HG02943 (cell line): ENCODE measurements around the gene SLC6A9.
A peak's percentile ranks its signal among the peaks of the same experiment; 100 is the strongest.

Experiments used
- ATAC-seq: cut with Tn5 transposase; IDR thresholded peaks from one replicate; pipeline ENCODE4 v1.9.1; 2021; ENCODE audit warnings: mild to moderate bottlenecking, low read depth, moderate library complexity; ENCODE audit not compliant: unreplicated experiment

Gene SLC6A9

DNA sequence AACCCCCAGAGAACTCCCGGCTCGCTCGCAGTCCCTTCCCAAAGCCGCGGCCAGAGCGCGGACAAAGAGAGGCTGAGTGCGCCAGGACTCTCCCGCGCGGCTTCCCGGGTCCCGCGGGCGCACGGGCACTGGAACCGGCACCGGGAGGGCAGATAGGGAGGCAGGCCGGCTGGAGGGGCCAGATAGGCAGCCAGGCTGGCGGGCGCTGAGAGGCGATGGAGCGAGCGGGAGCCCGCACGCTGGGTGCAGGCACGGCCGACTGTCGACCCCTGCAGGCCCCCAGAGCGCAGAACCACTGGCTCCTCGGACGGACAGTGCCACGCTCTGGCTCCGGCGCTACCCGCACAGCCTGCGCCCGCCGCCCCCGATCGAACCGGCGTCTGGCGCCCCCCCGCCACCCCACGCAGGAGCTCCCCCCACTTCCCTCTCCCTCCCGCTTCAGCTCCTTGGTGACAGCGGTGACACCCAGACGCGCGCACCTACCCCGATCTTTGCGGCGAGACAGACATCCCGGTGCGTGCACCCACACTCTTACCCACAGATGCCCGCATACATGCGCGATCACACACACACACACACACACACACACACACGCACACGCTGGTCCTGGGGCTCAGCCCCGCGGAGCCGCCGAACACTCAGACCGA lies 534 bp downstream of the SLC6A9 start:
- peak; percentile 28 for ATAC-seq

DNA sequence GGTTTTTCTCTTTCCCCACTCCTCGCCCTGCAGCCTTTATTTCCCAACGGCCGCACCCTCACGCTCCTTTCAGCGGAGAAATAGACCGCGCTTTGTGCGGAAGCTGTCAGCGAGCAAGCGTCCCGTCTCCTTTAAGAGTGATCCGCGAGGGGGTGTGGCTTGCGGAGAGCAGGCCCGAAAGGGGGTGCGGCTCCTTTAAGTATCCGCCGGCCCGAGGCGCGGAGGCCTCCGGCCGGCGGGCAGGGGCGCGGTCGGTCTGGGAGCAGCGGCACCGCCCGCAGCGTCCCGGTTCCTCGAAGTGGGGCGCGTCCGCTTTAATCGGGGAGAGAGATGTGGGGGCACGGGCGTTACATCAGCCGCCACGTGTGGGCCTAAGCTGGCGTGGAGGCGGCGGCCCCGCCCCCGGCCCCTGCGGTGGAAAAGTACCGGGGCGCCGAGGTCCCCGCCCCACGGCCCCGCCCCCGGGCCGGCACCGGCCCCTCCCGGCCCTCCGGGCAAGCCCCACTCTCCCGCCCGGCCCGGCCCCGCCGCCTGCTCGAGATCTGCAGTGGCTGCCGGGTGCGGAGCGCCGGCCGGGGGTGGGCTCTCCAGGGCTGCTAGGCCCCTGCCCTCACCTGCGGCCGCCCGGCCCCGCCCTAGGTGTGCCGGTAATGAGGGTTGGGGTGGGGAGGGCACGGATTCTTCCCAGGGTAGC lies 1.2 kb downstream of the SLC6A9 start:
- peak; percentile 76 for ATAC-seq

DNA sequence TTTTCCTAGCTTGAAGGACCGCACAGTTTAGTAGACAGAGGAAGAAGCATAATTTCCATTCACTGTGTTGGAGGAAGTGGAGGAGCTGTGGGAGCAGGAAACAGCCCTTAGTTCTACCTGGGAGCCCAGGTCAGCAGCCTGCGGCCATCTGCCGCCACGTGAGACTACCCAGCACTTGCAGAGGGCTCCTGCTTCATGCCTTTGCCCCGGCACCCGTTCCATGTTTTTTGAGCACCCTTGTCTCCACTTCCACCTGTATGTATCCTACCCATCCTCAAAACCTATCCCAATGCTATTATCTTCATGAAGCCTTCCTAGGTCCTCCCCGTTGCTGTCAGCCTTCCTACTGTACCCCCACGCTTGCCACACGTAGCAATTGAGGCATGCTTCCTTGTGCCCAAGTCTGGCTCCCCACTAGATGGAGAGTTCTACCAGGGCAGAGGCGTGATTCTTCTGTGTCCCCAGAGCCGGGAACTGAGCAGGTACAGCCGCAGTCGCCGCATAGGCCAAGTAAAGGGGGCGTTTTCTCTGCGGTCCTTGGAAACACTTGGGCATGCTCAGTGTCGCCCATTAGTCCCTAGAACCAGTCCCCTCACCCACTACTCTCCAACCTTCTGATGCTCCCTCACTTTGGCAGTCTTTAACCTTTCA lies 1.9 kb downstream of the SLC6A9 start:
- peak; percentile 12 for ATAC-seq

DNA sequence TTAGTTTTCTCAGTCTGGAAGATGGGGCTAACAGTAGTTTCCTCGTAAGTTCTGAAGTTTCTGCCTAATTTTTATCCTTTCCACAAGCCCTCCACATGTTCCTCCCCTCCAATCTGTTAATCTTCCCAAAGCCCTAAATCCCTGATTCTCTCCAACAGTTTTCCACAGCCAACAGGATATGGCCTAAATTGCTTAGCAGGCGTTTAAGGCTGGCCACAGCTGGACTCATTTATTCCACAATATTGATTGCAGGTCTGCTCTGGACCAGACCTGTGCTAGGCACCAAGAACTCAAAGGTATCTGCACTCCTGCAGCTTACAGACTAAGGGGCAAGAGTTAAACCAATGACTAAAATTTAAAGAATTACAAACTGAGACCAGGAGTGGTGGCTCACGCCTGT lies 3.9 kb downstream of the SLC6A9 start:
- ATAC-seq = no peak

DNA sequence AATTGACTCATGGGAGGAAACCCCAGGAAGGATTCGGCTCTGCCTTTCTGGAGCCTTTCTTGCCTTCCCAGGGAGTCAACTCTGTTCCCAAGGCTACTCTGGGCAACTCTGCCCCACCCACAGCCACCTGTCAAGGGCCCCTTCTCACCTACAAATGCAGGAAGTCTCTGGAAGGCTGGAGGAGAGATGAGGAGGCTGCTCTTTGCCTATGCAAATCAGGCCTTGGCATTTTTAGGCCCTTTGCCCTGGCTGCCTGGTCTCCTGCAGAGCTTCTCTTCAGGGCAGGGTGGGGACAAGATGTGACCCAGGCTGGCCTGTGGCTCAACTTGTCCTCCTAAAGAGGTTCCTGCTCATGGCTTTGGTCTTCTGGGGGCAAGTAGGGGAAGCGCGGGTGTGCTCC lies 5.4 kb downstream of the SLC6A9 start:
- ATAC-seq = no peak

DNA sequence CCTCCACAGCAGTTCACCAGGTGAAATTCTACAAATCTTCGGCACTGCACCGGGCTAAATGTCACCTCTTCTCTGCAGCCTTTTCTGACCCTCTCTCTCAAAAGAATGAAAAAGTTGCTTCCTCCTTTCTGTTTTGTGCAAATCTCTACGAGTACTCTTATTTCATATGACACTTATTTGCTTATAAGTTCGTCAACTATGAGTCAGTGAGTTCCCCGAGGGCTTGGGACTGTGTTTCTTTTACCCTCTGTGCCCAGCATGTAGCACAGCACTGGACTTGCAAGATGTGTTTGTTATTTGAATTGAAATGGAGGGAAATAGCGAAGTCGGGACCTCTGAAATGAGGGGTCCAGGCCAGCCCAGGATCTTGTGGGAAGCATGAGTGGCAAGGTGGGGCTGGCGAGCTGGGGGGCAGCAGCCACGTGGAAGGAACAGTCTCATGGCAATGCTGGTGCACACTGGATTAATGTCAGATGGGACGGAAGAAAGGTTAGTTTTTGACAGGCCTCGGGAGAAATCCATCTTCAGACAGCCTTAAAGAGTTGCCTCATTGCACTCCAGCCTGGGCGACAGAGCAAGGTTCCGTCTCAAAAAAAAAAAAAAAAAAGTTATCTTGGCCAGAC lies 6.2 kb downstream of the SLC6A9 start:
- no peak for ATAC-seq

DNA sequence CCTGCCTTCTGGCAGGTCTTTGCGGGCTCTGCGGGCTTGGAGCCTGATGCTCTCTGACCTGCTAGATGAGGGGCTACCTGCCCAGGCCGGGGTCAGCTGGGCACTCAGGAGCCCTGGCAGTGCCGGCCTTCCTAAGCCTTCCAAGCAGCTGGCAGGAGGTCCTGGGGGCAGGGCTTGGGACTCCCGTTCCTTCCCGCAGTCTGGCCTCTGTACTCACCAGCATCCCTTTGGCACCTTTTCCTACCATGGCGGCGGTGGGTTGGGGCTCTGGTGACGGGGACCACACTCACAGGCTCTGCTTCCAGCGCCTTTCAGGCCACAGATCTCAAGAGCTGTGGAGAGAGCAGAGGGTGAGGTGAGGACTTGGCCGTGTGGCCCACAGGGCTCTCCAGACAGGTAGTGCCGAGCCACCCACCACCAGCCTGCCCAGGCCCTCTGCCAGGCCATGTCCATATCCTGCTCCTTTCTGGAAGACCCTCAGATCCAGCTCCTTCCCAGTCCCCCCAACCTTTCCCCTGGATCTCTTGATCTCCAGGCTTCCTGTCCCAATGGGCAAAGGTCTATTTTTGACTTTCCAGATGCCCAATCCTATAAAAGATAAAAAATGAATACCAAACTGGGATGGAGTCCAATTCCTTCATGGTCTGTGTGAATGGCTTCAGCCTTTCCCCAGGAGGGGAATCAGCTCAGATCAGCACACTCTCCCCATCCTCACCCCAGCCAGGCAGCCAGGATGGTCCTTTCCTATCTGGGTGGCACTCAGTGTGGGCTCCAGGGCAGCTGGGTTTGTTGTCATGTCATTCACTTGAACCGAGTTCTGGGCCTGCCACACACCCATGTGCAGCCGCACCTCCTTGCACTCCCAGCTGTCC lies 7.0 kb downstream of the SLC6A9 start:
- no peak for ATAC-seq

DNA sequence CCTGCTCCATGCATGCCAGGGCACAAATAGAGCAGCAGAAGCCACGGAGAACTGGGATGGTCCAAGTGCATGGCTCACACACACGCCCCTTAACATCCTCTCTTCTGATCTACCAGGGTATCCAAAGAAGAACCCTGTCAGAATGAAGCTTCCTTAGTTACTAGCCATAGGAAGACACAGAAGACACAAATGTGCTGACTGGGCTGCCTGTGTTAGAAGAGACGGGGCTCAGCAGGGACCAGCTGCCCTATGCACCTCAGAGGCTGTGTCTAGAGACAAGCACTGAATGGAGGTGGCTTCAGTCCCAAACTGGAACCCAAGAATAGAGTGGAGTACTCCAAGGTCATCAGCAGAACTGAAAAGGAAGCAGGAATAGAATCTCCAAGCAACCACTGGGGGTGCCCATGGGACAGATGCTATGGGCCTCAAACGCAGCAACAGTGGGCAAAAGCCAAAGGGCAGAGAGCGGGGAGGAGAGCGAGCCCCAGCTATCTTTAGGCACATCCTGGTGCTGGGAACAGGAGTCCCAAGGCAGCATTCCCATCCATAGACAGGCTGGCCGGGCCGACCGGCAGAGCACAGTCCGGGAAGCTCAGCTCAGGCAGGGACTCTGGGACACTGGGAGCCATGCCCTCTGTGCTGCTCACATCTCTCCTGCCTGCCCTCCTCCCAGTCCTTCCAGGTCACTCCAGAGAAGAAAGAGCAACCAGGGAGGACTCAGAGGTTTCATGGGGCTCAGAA lies 9.5 kb downstream of the SLC6A9 start:
- ATAC-seq = no peak

DNA sequence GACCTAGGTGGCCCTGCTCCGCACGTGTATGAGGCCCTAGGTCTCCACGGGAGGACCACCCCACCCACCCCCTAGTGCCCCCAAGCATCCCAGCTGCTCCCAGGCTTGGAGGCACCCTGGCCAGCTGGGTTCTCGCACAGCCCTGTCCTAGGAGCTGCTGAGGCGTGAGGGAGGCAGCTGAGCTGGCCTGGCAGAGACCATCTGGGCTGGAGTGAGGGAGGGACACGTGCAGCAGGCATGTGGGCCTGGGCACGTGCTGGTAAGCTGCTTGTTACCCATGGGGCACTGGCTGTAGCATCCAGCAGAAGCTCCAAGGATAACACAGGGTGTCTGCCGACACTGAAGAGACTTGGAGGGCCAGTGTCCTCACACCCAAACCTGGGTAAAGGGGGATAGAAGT lies 10.1 kb downstream of the SLC6A9 start:
- ATAC-seq = no peak

DNA sequence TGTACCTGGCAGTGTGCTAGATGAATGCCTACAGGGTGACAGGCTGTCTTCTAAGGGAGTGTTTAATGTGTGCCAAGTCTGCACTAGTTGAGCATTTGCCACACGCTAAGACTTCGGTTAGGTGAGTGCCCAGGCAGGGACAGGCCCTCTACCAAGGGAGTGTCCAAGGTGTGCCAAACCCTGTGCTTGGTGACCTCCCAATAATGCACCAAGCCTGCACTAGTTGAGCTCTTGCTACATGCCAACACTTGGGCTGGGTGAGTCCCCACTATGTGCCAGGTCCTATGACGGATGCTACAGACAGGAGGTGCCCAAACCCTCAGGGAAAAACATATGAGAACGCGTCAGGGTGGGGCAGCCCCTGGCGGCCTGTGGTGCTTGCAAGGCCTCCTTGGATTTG lies 10.8 kb downstream of the SLC6A9 start:
- ATAC-seq = no peak

DNA sequence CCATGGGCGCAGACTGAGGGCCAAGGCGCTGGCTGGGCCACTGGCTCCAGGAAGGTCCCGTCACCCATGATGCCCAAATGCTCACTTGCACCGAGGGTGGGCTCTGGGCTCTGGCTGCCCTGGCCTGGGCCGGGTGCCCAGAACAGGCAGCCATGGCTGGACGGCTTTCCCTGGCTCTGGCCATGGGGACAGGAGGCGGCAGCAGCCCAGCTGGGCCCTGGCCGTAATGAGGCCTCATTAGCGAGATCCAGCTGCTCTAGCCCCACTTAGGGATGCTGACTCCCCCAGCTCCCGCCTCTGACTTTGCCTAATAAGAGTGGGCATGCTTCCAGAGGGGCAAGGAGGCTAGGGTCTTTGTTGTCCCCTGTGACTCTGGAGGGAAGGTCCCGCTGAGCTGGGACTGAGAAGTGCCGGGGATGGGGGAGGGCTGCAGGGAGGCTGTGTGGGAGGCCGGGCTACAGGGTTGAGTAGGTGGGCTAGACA lies 11.8 kb downstream of the SLC6A9 start:
- ATAC-seq = no peak

DNA sequence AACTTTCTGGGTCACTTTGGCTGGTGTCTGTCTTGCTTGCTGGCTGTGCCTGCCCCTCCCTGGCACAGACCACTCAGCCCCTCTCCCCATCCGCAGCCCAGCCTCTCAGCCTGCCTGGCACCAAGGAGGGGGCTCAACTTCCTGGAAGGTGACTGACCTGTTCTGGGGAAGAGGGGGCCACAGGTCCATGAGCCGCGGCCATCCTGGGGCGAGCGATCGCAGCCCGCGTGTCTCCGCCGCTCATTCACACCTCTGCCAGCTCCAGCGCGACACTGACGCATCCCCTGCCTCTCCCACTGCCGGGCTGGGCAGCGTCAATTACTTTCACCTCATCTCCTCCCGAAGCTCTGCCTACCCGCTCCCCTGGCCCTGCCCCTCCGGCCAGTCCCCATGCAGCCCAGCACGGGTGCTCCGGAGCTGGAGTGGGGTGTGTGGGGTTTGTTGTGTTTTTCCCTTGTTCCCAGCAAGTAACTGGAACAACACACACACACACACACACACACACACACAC lies 14.3 kb downstream of the SLC6A9 start:
- ATAC-seq = no peak

DNA sequence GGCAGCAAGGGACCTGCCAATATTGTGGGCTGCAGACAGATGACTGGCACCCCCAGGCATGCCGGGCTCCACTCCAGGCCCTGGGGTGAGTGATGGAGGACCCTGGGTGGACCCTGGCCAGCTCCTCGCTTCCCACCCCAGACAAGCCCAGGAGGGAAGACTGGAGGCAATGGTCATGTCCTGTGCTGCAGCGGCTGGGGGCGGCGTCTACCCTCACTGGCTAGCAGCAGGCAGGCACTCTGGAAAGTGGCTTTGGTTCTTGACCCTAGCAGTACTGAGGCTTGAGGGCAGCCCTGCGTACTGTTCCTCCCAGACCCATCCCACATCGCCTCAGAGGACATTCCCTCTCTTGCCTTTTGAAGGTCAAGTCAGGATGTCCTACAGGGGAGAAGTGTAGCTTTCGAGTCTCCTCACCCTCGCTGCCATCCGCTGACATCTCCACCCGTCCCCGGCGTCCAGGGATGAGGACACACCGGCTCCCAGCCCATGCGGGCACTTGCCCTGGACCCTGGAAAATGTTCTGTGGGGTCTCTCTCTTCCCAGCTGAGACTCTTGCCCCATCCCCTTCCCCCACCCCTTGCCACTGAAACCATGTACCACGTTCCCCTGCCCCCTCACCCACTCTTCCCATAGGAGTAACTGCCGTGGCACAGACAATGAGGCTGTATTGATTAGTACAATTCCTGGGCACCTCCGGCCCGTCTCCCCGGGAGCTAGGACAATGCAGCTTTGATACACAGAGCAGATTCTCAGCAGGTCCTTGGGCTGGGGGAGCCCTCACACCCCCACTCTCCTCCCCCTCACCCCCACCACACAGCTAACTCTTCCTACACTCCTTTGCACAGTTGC lies 15.0 kb downstream of the SLC6A9 start:
- ATAC-seq = no peak

DNA sequence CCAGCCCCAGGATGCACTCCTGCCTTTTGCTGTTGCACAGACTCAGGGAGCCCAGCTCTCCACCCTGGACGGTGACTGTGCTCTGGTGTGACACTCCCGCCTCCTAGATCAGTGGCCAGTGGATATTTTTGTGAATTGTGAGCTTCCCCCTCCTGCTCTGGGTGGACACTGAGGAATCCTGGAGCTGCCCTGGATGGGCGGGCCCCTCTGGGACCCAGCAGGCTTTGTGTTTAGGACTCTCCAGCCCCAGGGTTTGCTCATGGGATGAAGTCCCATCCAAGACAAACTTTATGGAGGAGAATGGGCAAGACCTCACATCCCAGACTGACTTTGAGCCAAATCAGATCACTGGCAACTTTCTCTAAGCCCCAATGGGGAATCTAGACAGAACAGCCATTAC lies 16.1 kb downstream of the SLC6A9 start:
- ATAC-seq = no peak

DNA sequence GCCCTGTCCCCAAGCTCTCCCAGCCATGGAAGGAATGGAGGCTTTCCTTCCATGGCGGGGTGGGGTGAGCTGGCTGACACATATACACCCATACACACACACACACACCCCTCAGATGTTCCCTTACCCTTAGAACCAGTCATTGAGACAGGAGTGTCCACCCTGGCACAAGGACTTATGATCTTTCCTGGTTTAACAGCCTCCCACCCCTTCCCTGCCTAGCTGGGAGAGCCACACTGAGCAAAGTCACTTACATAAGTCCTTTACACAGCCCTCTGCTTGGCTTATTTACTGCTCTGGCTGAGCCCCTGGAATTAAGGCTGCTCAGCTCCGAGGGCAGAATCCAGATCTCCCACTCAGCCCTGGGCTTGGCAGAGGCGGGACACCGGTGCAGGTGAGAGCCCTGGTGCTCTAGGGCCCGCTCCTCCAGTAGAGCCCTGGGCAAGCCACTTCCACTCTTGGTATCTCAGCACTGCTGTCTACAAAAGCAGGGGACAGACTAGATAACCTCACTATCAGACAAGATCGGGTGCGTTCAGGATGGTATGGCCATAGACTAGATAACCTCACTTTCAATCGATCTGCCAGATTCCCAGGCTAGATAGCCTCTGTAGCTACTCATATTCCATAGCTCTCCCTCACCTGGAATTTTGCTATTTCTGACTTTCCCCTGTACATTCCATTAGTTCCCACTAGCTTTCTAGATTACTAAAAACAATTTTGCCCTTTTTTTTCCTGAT lies 16.7 kb downstream of the SLC6A9 start:
- ATAC-seq = no peak

DNA sequence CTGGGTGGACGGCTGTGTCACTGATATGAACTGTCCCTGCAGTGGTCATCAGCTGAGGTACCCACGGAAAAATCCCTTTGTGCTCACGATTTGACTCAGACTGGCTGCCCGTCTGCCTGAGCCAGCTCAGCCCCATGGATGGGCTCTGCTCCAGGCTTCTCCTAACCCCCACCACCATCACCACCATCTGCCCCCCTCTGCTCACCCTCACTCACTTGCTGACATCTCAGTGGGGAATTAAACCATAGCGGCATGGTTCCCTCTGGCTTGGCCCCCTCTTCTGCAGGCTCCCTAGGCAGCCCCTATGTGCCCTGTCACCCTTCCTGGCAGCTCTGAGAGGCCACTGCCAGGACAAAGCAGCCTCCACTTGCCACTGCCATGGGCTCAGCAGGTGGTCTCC lies 17.3 kb downstream of the SLC6A9 start:
- no peak for ATAC-seq

DNA sequence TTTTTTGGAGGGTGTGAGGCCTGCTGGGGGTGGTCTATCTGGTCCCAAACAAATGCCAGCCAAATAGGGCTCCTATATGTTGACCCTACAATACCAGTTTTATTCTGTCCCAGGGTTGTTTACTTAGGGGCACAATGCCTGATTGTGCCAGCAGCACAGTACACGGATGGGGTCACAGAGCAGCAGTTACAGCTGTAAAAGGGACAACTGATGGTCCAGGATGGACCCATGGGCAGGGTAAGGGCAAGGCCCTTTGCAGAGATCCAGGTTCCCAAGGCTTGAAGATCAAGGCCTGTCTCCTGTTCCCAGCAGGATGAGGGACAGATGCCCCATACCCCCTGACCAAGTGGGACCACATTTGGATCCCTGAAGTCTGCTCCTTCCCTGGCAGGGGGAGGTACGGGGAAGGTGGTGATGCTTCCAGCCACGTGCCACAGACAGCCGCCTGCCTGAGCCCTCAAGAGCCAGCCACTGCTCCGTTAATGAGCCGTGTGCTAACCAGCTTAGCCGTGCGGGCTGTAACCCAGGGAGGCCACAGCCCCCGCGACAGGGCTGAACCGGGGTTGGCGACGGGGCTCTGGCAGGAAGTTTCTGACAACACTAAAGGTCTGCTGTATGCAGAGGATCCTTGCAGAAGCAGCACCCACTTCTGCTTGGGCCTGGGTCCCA lies 18.2 kb downstream of the SLC6A9 start:
- no peak for ATAC-seq
